BLaER1 treated with 17β-estradiol and CSF1 and Interleukin-3, amounts not matched to agents 10 nM and 100 nM (cell line): ENCODE measurements around the gene COG2.
"Not testable (repeated sequence)": the region's sequence is repeated elsewhere in the genome, so short reads cannot be mapped to it uniquely, and the experiment has no call there.

Experiments
- H3K27ac ChIP-seq, 11 experiments: shearing (Covaris generic); formaldehyde crosslinking; 2 replicates each; pipeline ENCODE4 v1.8.1; 2022
- H3K27me3 ChIP-seq, 11 experiments: shearing (Covaris generic); formaldehyde crosslinking; 2 replicates each; pipeline ENCODE4 v1.8.1; 2022
- H3K36me3 ChIP-seq, 11 experiments: shearing (Covaris generic); formaldehyde crosslinking; 2 replicates each; pipeline ENCODE4 v1.8.1; 2022
- H3K4me1 ChIP-seq, 10 experiments: shearing (Covaris generic); formaldehyde crosslinking; 2 replicates each; pipeline ENCODE4 v1.8.1; 2022
- H3K4me2 ChIP-seq, 11 experiments: shearing (Covaris generic); formaldehyde crosslinking; 2 replicates each; pipeline ENCODE4 v1.8.1; 2022
- H3K4me3 ChIP-seq, 10 experiments: shearing (Covaris generic); formaldehyde crosslinking; 2 replicates each; pipeline ENCODE4 v1.8.1; 2022
- H3K9ac ChIP-seq, 11 experiments: shearing (Covaris generic); formaldehyde crosslinking; 2 replicates each; pipeline ENCODE4 v1.8.1; 2022
- H3K9me3 ChIP-seq, 11 experiments: shearing (Covaris generic); formaldehyde crosslinking; replicated peaks in 1 of 11; 2 replicates each; pipeline ENCODE4 v1.8.1; 2022
- H4K20me1 ChIP-seq, 11 experiments: shearing (Covaris generic); formaldehyde crosslinking; 2 replicates each; pipeline ENCODE4 v1.8.1; 2022
- Cebpa-rat ChIP-seq, 11 experiments: shearing (Covaris generic); IDR thresholded peaks; 2 replicates each; pipeline ENCODE4 v1.8.1; 2022

The COG2 gene

DNA sequence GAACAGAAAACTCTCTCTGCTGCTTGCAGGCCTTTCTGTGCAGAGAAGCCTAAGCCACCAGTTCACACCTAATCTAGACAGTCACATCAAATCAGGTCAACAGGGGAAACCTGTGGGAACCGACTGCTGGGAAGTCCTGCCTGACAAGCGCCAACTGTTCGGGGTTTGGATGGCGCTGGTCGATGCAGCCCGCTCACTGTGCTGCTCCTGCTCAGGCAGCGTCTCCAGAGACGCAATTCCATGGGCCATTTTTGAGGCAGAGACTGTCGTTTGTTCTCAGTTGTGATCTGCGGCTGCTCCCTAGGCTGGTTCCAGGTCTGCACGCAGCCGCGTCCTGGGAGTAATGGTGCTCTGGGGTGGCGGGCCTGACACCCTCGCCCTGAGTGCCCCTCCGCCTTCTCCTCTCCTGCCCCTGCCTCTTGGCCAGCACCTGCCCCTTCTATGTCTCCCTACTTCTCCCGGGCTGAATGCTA, 70.2 kb downstream of the COG2 start:
- H3K27ac ChIP-seq, result no peak overlapping the region
- H3K4me3 ChIP-seq, result no peak overlapping the region
- peaks cover 5 to 12% (median 8%) of the 10 kb centered on the region in 10 experiments; a peak in 17 of 20 replicates for H3K4me1 ChIP-seq
- no peaks in the 10 kb centered on the region for H3K27me3 ChIP-seq
- no peak for TF ChIP-seq Cebpa-rat (IDR thresholded peaks at IDR 0.05)
- H3K9ac ChIP-seq, result no peak overlapping the region
- H3K4me2 ChIP-seq, result no peak overlapping the region
- H3K36me3 ChIP-seq, result no peaks in the 10 kb centered on the region
- H3K9me3 ChIP-seq, result peaks cover 9 to 19% (median 14%) of the 10 kb centered on the region in 11 experiments
- H4K20me1 ChIP-seq, result no peaks in the 10 kb centered on the region

DNA sequence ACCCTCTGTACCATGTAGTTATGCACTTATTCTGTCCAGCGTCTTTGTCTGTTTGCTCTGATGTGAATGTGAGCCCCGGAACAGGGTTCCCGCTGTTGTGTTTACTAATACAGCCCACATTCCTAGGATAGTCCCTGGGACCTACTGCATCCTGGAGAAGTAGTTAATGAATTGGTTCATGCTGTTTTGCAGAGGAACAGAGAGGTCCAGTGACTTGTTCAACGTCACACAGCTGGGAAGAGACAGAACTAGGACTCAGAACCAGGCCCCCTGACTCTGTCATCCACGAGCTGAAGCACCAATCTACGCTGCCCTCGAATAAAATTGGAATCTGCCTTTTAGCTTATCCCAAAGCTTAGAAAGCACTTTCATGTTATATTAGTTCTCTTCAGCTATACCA, 70.9 kb downstream of the COG2 start:
- H3K9me3 ChIP-seq, result peaks cover 9 to 22% (median 14%) of the 10 kb centered on the region in 11 experiments
- no peak overlapping the region for H3K27ac ChIP-seq
- H4K20me1 ChIP-seq, result no peaks in the 10 kb centered on the region
- no peak overlapping the region for H3K4me2 ChIP-seq
- no peaks in the 10 kb centered on the region for H3K27me3 ChIP-seq
- H3K4me1 ChIP-seq, result peaks cover 2 to 7% (median 3%) of the 10 kb centered on the region in 10 experiments; a peak in 17 of 20 replicates
- H3K9ac ChIP-seq, result no peak overlapping the region
- TF ChIP-seq Cebpa-rat (IDR thresholded peaks at IDR 0.05), result no peak
- H3K36me3 ChIP-seq, result no peaks in the 10 kb centered on the region
- H3K4me3 ChIP-seq, result no peak overlapping the region

DNA sequence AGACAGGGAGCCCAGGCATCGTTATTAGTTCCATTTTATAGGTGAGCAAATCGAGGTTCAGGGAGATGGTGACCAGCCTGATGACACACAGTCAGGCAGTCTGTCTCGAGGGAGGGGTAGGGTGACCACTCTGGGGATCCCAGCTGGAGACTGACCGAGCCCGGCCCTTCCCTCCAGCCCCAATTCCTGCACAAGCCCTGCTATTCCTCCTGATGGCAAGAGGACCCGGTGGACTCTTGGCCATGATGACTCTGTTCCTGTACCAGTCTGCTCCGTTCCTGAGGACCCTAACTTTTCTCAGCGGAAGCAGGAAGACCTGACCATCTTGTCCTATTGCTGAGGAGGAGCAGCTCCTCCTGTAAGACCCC, 71.2 kb downstream of the COG2 start:
- Histone ChIP-seq H3K27ac (no peak overlapping the region), H3K4me2 (no peak overlapping the region; a peak in 1 of 22 replicates), H3K4me1 (peaks cover 0 to 5% (median 0%) of the 10 kb centered on the region in 10 experiments; a peak in 4 of 20 replicates), H3K4me3 (no peak overlapping the region), H3K36me3 (no peaks in the 10 kb centered on the region), H4K20me1 (no peaks in the 10 kb centered on the region), H3K27me3 (no peaks in the 10 kb centered on the region), H3K9ac (no peak overlapping the region), H3K9me3 (peaks cover 9 to 22% (median 14%) of the 10 kb centered on the region in 11 experiments)
- no peak for TF ChIP-seq Cebpa-rat (IDR thresholded peaks at IDR 0.05)

DNA sequence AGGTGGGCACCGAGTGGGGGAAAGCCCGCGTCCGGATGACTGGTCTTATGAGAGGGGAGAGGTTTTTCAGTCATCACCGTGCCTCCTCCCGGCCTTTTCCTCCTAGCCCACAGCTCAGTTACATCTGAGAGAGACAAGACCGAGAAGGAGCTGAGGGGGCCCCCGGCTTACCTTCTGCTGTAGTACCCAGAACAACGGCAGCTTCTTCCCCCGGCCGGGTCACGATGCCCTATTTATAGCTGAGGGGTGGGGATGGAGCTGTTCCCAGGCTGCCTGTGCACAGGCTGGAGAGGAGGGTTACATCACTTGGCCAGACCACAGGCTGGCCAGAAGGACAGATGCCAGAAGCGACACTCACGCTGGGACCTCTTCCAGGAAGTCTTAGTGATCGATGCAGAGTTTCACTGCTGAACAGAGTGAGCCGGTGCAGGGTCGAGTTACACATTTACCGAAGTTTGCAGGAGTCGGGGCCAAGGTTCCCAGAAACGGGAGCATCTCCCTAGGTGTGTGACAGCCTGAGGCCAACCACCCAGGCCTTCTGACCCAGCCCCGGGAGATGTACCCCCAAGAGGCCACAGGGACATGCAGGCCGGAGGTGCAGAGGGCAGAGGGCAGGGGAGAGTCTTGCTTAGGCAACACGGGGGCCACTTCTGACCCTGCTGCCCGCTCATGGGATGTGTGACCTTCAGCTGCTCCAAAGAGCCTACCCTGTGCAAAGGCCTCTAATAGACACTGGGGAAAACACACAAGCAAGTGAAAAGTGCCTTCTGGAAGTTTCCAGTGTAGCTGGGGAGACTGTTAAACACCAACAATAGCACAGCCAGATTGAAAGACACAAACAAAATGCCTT, 71.9 kb downstream of the COG2 start, which contains the start of gene AGT:
AGT (minus strand) TSS at position 208 of the 850 bp plus-strand sequence. CDS start 3,299 bp downstream, outside the sequence.
- Histone ChIP-seq H3K27me3 (no peaks in the 10 kb centered on the region), H3K27ac (no peak within 1 kb of the TSS), H3K4me3 (no peak within 1 kb of the TSS), H4K20me1 (no peaks in the 10 kb centered on the region), H3K4me2 (peak within 1 kb of the TSS in 1 of 11 experiments; percentile 23; a peak in 1 of 22 replicates), H3K36me3 (no peaks in the 10 kb centered on the region), H3K9ac (no peak within 1 kb of the TSS), H3K9me3 (peaks cover 9 to 22% (median 14%) of the 10 kb centered on the region in 11 experiments), H3K4me1 (peaks cover 0 to 5% (median 0%) of the 10 kb centered on the region in 10 experiments; a peak in 2 of 20 replicates)
- no peak for TF ChIP-seq Cebpa-rat (IDR thresholded peaks at IDR 0.05)

DNA sequence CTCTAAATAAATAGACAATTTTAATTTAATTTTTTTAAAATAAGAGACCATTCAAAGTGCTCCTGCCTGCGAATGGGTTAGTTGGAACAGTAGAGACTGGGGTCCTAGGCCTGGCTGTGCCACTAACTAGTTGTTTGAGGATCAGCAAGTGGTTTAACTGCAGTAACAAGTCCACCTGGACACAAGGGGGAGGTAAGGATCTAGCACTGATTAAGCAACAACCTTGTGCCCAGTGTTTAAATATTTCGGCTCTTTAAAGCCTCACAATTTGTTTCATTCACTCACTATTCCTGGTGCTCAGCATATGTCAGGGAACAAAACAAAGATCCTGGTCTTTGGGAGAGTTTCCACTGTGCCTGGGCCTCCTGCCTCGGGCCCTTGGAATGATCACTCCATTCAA, 73.2 kb downstream of the COG2 start:
- Histone ChIP-seq H3K9ac (no peak overlapping the region), H3K4me2 (no peak overlapping the region), H3K27me3 (no peaks in the 10 kb centered on the region), H3K4me1 (peaks cover 0 to 5% (median 0%) of the 10 kb centered on the region in 10 experiments; a peak in 2 of 20 replicates), H3K27ac (no peak overlapping the region), H3K36me3 (no peaks in the 10 kb centered on the region), H4K20me1 (no peaks in the 10 kb centered on the region), H3K4me3 (no peak overlapping the region), H3K9me3 (peaks cover 9 to 24% (median 14%) of the 10 kb centered on the region in 11 experiments)
- TF ChIP-seq Cebpa-rat (IDR thresholded peaks at IDR 0.05), result no peak

DNA sequence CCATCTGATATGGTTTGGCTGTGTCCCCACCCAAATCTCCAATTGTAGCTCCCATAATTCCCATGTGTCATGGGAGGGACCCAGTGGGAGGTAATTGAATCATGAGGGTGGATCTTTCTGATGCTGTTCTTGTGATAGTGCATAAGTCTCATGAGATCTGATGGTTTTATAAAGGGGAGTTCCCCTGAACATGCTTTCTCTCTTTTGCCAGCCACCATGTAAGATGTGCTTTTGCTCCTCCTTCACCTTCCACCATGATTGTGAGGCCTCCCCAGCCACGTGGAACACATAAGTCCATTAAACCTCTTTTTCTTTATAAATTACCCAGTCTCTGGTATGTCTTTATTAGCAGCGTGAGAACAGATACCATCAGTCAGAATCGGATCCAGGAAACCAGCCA, 74.2 kb downstream of the COG2 start:
- H3K4me1 ChIP-seq, H3K9ac ChIP-seq, H3K4me3 ChIP-seq, H4K20me1 ChIP-seq, H3K36me3 ChIP-seq, H3K4me2 ChIP-seq, H3K27ac ChIP-seq, H3K27me3 ChIP-seq: not testable (repeated sequence)
- peaks cover 13 to 33% (median 20%) of the 10 kb centered on the region in 11 experiments for H3K9me3 ChIP-seq

DNA sequence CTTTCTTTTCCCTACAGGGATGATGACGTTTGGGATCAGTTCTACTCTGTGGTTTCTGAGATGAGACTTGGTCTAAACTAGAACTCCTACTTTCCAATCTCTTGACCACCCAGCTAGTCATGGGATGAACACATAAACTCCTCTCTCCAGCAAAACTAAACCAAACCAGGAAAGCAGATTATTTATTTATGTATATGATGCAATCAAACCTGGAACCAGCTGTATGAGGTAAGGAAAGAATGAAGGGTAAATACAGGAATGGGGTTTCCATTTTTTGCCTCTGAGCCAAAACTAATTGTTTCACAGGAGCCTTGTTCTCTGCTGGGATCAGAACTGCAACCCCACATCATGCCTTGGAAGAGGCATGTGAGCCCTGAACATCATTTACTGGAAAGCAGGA, 75.0 kb downstream of the COG2 start:
- no peaks in the 10 kb centered on the region for H4K20me1 ChIP-seq
- H3K4me2 ChIP-seq, result no peak overlapping the region
- peaks cover 0 to 12% (median 0%) of the 10 kb centered on the region in 10 experiments; a peak in 2 of 20 replicates for H3K4me1 ChIP-seq
- peak in 2 of 11 experiments; percentile 31 to 57; a peak in 2 of 22 replicates for TF ChIP-seq Cebpa-rat (IDR thresholded peaks at IDR 0.05)
- H3K27ac ChIP-seq, result no peak overlapping the region
- H3K36me3 ChIP-seq, result no peaks in the 10 kb centered on the region; a peak in 1 of 22 replicates
- no peaks in the 10 kb centered on the region for H3K27me3 ChIP-seq
- H3K4me3 ChIP-seq, result no peak overlapping the region
- H3K9me3 ChIP-seq, result peaks cover 19 to 41% (median 28%) of the 10 kb centered on the region in 11 experiments
- H3K9ac ChIP-seq, result no peak overlapping the region

DNA sequence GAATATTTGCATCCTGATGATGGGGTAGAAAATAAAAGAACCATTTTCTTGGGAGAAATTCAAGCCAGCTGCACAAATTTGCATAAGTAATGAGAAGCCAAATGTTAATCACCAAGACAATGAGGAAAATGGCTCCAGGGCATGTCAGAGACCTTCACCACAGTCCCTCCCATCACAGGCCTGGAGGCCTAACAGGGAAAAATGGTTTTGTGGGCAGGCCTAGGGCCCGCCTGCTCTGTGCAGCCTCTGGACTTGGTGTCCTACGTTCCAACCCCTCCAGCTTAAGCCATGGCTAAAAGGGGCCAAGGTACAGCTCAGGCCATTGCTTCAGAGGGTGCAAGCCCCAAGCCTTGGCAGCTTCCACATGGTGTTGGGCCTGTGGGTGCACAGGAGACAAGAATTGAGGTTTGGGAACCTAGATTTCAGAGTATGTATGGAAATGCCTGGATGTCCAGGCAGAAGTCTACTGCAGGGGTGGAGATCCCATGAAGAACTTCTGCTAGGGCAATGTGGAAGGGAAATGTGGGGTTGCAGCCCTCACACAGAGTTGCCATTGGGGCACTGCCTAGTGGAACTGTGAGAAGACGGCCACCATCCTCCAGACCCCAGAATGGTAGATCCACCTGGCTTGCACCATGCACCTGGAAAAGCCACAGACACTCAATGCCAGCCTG, 79.7 kb downstream of the COG2 start:
- H3K4me2 ChIP-seq, result peak overlapping the region in 1 of 11 experiments; percentile 27; a peak in 1 of 22 replicates
- H3K27ac ChIP-seq, H3K27me3 ChIP-seq, H3K36me3 ChIP-seq, H3K9ac ChIP-seq, H4K20me1 ChIP-seq, H3K4me1 ChIP-seq, H3K4me3 ChIP-seq: not testable (repeated sequence)
- H3K9me3 ChIP-seq, result peaks cover 21 to 43% (median 28%) of the 10 kb centered on the region in 11 experiments

DNA sequence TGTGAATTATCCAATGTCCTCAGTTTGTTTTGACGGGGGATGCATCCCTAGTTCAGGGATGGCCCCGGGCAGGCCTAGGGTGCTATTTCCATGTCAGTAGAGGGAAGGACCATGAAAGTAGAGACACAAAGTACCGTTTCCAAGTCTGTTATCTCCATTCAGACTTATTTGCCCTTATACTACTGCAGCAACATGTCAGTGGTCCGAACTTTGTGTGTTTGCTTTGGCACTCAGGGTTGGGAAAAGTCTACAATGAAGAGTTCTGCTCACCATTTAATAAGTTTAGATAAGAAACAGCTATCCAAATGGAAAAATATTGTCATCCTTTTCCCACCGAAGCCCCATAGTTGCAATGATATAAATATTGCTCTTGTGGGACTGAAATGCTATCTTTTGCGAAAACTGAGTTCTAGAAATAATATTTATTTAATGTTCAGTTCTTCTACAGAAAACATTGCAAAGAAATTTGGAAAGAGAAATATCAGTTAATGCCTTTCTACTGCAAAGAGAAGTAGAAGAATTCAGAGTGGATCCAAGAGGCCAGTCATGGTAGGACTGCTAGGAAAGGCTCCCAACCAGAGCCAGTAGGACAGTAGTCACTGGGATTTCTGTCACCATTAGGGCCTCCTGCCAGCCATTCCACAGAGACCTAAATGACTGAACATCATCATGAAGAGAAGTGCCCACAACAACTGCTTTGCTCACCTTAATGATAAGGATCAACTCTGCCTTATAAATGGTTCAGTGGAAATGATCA, 83.2 kb downstream of the COG2 start:
- no peaks in the 10 kb centered on the region for H3K27me3 ChIP-seq
- no peak overlapping the region for H3K9ac ChIP-seq
- no peak overlapping the region for H3K4me3 ChIP-seq
- H3K4me1 ChIP-seq, result 0 out of 20 replicates have a peak, but pooled peaks cover 0 to 8% (median 0%) of the 10 kb centered on the region in 10 experiments
- no peak overlapping the region for H3K27ac ChIP-seq
- no peaks in the 10 kb centered on the region for H4K20me1 ChIP-seq
- TF ChIP-seq Cebpa-rat (IDR thresholded peaks at IDR 0.05), result no peak
- no peak overlapping the region for H3K4me2 ChIP-seq
- peaks cover 21 to 35% (median 28%) of the 10 kb centered on the region in 11 experiments for H3K9me3 ChIP-seq
- no peaks in the 10 kb centered on the region; a peak in 1 of 22 replicates for H3K36me3 ChIP-seq
